Measurements from ENCODE around the gene RPTOR.

RPTOR gene

GRCh38 chr17:80675438-80676095 lies 130.9 kb downstream of the RPTOR start:
- no peak for DNase-seq
- Histone ChIP-seq H3K9me3 (no peaks in the 10 kb centered on the region), H3K27me3 (no peaks in the 10 kb centered on the region), H3K4me3 (ENCODE audit: low read depth, low read length) (no peak overlapping the region), H3K36me3 (no peaks in the 10 kb centered on the region), H3K4me1 (peaks cover 12% of the 10 kb centered on the region)
- TF ChIP-seq CTCF (IDR thresholded peaks at IDR 0.05; ENCODE audit: low read depth, low read length) = no peak

DNA sequence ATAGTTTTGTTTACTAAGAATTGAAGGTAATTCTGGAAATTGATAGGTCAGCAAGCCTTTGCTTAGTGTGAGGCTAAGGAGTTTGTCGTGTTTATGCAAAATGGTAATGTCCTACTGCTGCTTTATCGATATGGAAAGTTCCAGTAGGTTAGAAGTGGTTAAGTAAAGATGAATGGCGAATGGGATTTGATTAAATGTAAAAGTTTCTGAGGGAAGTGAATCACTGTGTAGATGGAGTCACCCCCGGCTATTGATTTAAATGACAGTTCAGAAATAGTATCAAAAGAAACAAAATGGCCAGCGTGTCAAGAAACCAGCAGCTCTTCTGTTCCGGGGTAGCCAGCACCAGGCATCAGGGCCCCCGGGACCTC lies 131.4 kb downstream of the RPTOR start:
- Histone ChIP-seq H3K36me3 (no peaks in the 10 kb centered on the region), H3K4me3 (ENCODE audit: low read depth, low read length) (no peak overlapping the region), H3K4me1 (peaks cover 8% of the 10 kb centered on the region), H3K9me3 (no peaks in the 10 kb centered on the region), H3K27me3 (no peaks in the 10 kb centered on the region)
- no peak for DNase-seq
- no peak for TF ChIP-seq CTCF (IDR thresholded peaks at IDR 0.05; ENCODE audit: low read depth, low read length)

DNA sequence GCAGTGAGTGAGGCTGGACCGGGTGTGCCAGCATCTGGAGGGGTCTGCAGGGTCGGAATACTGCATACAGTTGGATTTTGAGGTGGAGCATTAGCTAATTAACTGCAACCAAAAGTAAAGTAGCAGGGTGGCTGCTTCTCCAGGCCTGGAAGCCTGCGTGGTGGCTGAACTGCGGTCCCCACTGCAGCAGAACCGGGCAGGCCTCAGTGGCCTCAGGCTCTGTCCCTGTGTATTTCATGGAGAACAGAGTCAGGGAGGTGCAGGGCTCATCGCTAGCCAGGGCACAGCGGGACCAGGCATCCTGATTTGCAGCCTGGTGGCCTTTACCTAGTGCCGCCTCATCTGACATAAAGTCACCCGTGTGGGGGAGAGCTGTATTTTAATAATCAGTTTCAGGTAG lies 131.9 kb downstream of the RPTOR start:
- Histone ChIP-seq H3K27me3 (no peaks in the 10 kb centered on the region), H3K4me1 (peaks cover 8% of the 10 kb centered on the region), H3K36me3 (no peaks in the 10 kb centered on the region), H3K4me3 (ENCODE audit: low read depth, low read length) (no peak overlapping the region), H3K9me3 (no peaks in the 10 kb centered on the region)
- no peak for DNase-seq
- TF ChIP-seq CTCF (IDR thresholded peaks at IDR 0.05; ENCODE audit: low read depth, low read length) = no peak

DNA sequence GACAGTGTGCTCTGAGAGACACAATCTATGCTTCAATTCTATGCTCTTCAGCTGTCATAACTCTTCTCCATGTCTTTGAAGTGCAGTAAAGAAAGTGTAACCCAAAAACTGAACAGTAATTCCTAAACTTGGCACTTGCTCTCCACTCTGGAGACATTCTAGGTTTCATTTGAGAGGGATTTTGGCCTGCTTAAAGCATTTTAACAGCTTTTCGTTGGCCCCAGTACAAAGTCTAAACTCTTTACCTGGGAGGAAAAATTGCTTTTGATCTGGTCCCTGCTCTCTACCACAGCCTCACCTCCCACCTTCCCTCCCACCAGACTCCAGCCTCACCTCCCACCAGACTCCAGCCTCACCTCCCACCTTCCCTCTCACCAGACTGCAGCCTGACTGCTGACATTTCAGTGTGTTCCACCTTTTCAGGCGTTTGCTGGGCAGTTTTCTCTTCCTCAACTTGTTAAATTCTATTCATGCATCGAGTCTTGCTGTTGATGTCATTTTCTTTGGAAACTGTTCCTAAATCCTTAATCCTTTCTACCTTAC lies 132.6 kb downstream of the RPTOR start:
- no peak overlapping the region for H3K4me3 ChIP-seq (ENCODE audit: low read depth, low read length)
- H3K4me1 ChIP-seq = peaks cover 8% of the 10 kb centered on the region
- TF ChIP-seq CTCF (IDR thresholded peaks at IDR 0.05; ENCODE audit: low read depth, low read length) = no peak
- no peaks in the 10 kb centered on the region for H3K9me3 ChIP-seq
- no peaks in the 10 kb centered on the region for H3K27me3 ChIP-seq
- no peaks in the 10 kb centered on the region for H3K36me3 ChIP-seq
- DNase-seq = no peak

DNA sequence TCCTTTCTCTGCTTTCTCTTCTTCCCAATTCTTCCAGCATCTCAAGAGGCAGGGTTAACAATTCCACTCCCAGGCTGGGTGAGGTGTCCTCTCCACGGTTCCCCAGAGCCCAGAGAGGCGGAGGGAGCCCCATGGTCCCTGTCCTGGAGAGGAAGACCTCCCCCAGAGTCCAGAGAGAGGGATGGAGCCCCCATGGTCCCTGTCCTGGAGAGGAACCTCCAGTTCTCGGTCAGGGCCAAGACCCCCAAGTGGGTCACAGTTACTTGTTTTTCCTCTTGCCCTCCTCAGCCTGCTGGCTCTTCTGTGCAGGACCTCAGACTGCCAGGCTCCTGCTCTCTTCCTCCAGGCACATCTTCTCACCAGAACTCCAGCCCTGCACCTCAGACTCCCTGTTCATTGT lies 135.2 kb downstream of the RPTOR start:
- H3K4me1 ChIP-seq = peaks cover 8% of the 10 kb centered on the region; the same call in 1 of the 2 replicates
- H3K4me3 ChIP-seq (ENCODE audit: low read depth, low read length) = no peak overlapping the region
- DNase-seq = no peak
- H3K27me3 ChIP-seq = no peaks in the 10 kb centered on the region
- no peaks in the 10 kb centered on the region for H3K9me3 ChIP-seq
- TF ChIP-seq CTCF (IDR thresholded peaks at IDR 0.05; ENCODE audit: low read depth, low read length) = no peak
- no peaks in the 10 kb centered on the region for H3K36me3 ChIP-seq

GRCh38 chr17:80681215-80681614 lies 136.6 kb downstream of the RPTOR start:
- Histone ChIP-seq H3K9me3 (no peaks in the 10 kb centered on the region), H3K4me3 (ENCODE audit: low read depth, low read length) (no peak overlapping the region), H3K4me1 (peaks cover 8% of the 10 kb centered on the region; the same call in 1 of the 2 replicates), H3K36me3 (no peaks in the 10 kb centered on the region), H3K27me3 (no peaks in the 10 kb centered on the region)
- no peak for TF ChIP-seq CTCF (IDR thresholded peaks at IDR 0.05; ENCODE audit: low read depth, low read length)
- no peak for DNase-seq

Data from BE2C (cell line).